ENCODE measurements around the gene ADIG.

The ADIG gene

GRCh38 chr20:38604873-38605303 is 23.9 kb downstream of the ADIG start:
- FAIRE-seq = no peak

- no peak for FAIRE-seq
Measured at GRCh38 chr20:38607351-38607750, 26.4 kb downstream of the ADIG start.

DNA sequence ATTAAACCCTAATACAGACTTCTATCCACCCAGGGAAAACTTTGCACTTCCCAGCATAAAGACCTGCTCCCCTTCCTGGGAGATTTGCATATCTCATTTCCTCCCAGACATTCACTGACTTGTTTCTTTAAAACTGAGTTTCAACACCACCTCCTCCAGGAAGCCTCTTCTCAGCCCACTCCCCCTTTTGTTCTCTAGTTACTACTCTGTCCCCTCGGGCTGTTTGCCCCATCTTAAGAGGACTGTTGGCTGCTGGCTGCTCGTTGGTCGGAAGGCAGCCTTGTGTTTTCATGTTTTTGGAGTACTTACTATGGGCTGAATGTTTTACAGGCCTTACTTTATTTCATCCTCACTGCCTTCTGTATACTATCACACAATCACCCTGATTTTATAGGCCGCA is 27.2 kb downstream of the ADIG start:
- FAIRE-seq = no peak

GRCh38 chr20:38609815-38610214 is 28.8 kb downstream of the ADIG start:
- no peak for FAIRE-seq

DNA sequence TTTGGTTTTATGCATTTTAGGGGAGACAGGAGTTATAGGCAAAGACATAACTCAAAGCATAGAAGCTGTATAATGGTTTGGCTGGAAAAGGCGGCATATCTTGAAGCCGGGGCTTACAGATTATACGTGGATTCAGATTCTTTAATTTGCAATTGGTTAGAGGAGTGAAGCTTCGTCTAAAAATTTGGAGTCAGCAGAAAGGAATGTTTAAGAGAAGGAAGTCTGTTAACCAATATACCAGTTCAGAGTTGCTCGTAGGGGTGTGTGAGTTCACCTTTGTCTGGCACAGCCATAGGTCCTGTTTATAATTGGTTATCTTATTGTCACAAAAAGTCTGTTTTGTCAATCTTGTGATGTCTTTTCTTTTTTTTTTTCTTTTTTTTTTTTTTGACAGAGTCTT is 29.5 kb downstream of the ADIG start:
- no peak for FAIRE-seq

DNA sequence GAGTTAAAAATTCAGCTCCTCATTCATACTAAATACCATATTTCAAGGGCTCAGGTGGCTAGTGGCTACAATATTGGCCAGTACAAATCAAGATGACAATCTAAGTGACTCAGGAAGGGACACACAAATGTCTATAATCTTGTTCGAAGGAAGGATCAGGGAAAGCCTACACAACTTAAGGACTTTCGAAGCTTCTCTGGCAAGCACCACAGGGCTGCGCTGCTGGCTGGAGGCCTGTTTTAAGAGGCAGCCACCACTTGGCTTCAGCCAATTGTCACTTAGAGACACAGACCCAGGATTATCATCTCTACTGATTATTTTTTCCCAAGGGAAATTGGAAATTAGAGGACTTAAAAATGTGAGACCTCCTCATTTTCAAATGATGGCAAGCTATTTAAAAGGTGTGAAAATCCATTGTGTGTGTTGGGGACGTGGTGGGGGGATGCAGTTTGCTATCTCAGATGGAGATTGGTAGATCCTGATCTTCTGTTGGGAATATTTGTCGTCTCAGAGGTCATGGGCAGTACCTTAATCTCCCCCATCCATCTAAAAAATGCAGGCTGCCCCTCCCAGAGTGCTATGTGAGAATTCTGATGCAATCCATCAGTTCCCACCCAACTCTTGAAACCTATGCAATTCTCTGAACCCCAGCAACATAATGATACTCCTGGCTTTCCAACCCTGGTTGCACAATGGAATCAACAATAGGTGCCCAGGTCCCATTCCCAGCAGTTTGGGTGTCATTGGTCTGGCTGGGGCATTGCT is 31.9 kb downstream of the ADIG start:
- FAIRE-seq = no peak

- no peak for FAIRE-seq
Measured at GRCh38 chr20:38615283-38615682, 34.3 kb downstream of the ADIG start.

DNA sequence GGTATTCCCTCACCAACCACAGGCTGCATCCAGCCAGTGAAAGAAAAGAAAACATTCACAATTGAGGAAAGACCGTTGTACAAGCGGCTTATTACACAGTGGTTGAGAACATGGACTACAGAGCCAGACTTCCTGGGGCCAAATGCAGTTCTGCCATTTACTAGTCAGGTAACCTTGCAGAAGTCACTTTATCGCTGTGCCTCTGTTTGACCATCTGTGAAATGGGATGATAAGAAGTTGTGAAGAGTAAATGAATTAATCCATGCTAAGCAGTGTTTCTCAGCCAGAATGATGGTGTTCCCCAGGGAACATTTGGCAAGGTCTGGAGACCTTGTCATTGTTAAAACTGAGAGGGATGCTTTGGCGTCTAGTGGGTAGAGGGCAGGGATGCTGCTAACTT is 35.5 kb downstream of the ADIG start:
- FAIRE-seq = no peak

DNA sequence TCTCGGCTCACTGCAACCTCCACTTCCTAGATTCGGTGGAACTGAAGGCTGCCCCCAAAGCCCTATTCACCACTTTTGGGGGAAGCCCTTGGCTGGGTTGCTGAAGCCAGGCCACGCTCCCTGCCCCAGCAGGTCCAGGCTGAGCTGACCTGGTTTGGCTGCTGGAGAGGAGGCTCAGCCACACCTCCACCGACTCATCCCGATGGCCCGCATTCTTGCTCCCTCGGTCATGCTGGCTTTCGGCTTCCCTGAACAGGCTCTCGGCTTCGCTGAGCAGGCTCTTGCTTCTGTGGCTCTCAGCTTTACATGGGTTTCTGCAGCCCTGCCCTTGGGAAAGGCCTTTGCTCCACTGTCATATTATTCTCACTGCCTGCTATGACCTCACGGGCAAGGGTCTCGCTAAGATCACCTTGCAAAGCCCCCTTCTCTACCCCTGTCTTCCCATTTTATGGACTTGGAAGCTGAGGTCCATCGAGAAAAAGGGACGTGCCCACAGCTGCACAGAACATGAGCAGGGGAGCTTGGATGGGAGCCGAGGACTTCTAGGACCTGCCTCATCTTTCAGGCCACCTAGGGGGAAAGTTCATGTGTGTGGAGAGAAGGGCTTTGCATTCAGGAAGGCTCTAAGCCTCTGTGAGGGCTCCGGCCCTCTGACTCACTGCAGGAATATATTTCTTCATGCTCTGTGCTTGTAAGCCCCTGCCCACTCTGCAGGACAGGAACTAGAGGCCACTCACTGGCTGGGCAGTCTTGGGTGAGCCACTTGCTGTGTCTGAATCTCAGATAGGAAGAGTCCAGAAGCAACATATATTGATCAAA is 36.2 kb downstream of the ADIG start:
- FAIRE-seq = no peak

DNA sequence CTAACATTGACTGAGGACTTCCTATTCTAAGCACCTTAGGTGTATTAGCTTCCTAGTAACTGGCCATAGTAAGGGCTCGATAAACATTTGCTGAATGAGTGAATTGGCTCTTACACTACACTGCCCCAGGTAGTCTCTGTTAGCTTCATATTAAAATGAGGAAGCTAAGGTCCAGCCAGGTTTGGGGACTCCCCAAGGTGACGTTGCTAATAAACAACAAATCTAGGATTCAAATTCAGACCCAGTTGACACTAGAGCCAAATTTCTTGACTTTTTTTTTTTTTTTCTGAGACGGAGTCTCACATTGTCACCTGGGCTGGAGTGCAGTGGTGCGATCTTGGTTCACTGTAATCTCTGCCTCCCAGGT is 36.8 kb downstream of the ADIG start:
- FAIRE-seq = no peak

- FAIRE-seq = no peak
Measured at GRCh38 chr20:38620441-38620840, 39.4 kb downstream of the ADIG start.

GRCh38 chr20:38623061-38623460 is 42.1 kb downstream of the ADIG start:
- no peak for FAIRE-seq

- FAIRE-seq = no peak
Measured at GRCh38 chr20:38624084-38624483, 43.1 kb downstream of the ADIG start.

DNA sequence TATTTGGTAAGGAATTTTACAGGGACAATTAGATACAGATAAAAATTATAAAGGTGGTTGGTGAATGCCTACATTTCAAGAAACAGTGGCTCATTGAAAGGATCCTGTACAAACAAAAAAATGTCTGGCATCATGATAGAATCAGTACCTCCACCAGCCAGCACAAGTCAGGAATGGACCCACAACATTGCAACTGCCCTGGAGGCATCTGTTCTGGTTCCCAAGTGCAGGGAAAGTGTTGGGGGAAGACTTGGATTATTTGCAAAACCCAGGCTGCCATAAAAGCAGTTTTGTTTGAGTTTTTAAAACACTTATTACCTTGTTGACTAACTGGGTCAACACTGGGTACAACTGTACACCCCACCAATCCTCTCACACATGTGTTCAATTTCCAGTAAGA is 44.9 kb downstream of the ADIG start:
- no peak for FAIRE-seq

DNA sequence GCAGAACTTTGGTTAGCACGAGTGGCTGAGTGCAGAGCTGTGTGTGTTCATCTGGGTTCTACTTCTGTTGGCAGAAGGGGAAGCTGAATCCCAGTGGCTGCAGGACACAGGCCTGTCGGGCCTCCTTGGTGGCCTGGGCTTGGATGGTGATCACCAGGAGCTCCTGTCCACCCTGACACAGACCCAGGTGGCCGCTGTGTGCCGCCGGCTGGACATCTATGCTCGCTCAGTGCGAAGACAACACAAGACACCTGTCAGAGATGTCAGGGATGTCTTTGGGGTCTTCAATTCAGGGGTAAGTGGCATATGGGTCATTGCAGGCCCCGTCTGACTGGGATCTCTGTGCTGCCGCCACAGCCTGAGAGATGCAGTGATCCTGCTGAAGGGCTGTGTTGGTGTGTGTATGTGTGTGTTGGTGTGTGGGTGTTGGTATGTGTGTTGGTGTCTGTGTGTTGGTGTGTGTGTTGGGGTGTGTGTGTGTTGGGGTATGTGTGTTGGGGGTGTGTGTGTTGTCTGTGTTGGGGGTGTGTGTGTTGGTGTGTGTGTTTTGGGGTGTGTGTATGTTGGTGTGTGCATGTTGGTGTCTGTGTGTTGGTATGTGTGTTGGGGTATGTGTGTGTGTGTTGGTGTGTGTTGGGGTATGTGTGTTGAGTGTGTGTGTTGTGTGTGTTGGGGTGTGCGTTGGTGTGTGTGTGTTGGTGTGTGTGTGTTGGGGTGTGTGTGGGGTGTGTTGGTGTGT is 46.1 kb downstream of the ADIG start:
- no peak for FAIRE-seq

GRCh38 chr20:38628580-38629470 is 47.8 kb downstream of the ADIG start:
- FAIRE-seq = no peak

DNA sequence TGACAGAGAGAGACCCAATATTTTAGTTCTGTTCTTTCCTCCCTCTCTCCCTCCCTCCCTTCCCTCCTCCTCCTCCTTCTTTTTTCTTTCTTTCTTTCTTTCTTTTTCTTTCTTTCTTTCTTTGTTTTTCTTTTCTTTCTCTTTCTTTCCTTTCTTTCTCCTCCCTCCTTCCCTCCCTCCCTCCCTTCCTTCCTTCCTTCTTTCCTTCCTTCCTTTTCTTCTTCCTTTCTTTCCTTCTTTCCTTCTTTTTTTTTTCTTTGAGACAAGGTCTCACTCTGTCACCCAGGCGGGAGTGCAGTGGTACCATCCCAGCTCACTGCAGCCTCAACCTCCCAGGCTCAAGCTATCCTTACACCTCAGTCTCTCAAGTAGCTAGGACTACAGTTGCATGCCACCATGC is 49.0 kb downstream of the ADIG start:
- FAIRE-seq = no peak

- no peak for FAIRE-seq
Measured at GRCh38 chr20:38630727-38631126, 49.7 kb downstream of the ADIG start.

GRCh38 chr20:38631155-38632022 is 50.4 kb downstream of the ADIG start:
- FAIRE-seq = no peak

DNA sequence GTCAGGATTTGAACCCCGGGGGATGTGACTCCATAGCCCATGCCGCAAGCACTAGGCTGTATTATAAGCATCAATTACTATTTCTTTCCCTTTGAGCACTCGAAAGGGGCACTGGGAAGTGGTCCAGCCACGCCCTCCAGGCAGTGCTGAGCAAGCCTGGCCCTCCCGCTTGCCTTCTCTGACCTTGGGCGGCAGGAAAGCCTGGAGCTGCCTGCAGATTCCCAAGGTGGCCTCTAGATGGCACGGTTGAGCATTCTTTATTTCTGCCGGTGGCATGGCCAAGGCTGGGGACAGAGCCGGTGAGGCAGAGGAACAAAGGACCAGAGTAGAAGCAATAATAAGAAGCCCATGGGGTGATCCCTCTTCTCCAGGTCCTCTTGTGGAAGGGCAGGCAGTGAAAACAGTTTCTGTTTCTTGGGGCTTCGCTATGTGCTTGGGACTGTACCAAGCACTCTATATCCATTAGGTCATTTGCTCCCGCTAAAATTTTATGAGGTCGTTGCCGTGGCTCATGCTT is 52.6 kb downstream of the ADIG start:
- no peak for FAIRE-seq

DNA sequence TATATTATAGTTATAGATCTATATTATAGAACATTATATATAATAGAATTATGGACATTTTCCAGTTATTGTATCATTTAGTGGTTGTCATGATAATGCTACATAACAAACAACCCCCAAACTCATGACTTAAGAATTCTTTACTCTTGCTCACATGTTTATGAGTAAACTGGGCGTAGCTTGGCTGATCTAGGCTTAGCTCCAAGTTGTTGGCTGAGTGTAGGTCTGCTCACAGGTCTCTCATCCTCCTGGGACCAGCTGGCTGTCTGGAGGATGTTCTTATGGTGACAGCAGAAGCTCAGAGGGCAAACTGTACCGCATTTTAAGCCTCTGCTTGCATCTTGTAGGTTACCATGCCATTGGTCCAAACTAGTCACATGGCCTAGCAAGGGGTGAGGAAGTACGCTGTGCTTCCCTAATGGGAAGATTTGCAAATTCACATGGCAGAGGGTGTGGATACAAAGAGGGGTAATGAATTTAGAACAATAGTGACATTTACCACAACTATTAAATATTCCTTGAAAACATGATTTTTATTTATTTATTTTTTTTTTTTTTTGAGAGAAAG is 54.8 kb downstream of the ADIG start:
- no peak for FAIRE-seq
